Common myeloid progenitor, CD34-positive (primary cell): ENCODE data around the gene MS4A6E.

Experiments
- CTCF ChIA-PET: fragments of 350-600 bp; sonication (Branson Sonifier 250); formaldehyde crosslinking; loops from one replicate; lab custom pipeline; 2021; ENCODE audit warnings: antibody characterized with exemption; lab: Charles Lee
- POLR2A ChIA-PET: fragments of 350-600 bp; sonication (Branson Sonifier 250); formaldehyde crosslinking; loops from one replicate; lab custom pipeline; 2021; ENCODE audit warnings: antibody characterized with exemption; lab: Charles Lee
- DNase-seq, 3 donors: peaks; one replicate each; pipeline versions ENCODE4 v3.0.0 to v3.0.0-alpha.2; 2013
- H3K27ac ChIP-seq, 2 experiments: 1 replicate in 1 of 2; 2 replicates in 1 of 2; pipeline ENCODE4 v1.7.0; 2013; ENCODE audit warnings: inconsistent platforms in 2 of 2, low read length in 2 of 2, mild to moderate bottlenecking in 2 of 2, low read depth in 1 of 2, moderate library complexity in 1 of 2; ENCODE audit not compliant: severe bottlenecking in 2 of 2, insufficient read depth in 1 of 2, poor library complexity in 1 of 2
- H3K27me3 ChIP-seq, 5 experiments: replicated peaks in 2 of 5; 1 replicate in 3 of 5; 2 replicates in 2 of 5; pipeline versions ENCODE4 v1.6.1 to v1.7.0; 2013; ENCODE audit warnings: low read length in 4 of 5, mild to moderate bottlenecking in 2 of 5, moderate library complexity in 2 of 5, inconsistent platforms in 1 of 5; ENCODE audit not compliant: insufficient read depth in 5 of 5, control insufficient read depth in 4 of 5
- H3K36me3 ChIP-seq, 4 experiments: 1 replicate in 2 of 4; 2 replicates in 2 of 4; pipeline versions ENCODE4 v1.6.1 to v1.7.0; 2013; ENCODE audit warnings: low read length in 3 of 4, control low read depth in 1 of 4, mild to moderate bottlenecking in 1 of 4; ENCODE audit not compliant: control insufficient read depth in 4 of 4, insufficient read depth in 4 of 4
- H3K4me1 ChIP-seq, 4 experiments: 1 replicate in 3 of 4; 2 replicates in 1 of 4; pipeline versions ENCODE4 v1.6.1 to v1.7.1; 2013; ENCODE audit warnings: low read length in 3 of 4, mild to moderate bottlenecking in 3 of 4, control low read depth in 1 of 4, inconsistent platforms in 1 of 4, moderate library complexity in 1 of 4; ENCODE audit not compliant: control insufficient read depth in 4 of 4, insufficient read depth in 4 of 4; ENCODE audit errors: control extremely low read depth in 1 of 4
- H3K4me3 ChIP-seq, 7 experiments: 1 replicate in 4 of 7; 2 replicates in 3 of 7; pipeline versions ENCODE4 v1.5.1 to v1.7.0; 2013; ENCODE audit warnings: mild to moderate bottlenecking in 7 of 7, low read length in 6 of 7, moderate library complexity in 6 of 7, inconsistent platforms in 2 of 7, low read depth in 2 of 7, control low read depth in 1 of 7; ENCODE audit not compliant: insufficient read depth in 4 of 7, control insufficient read depth in 1 of 7; ENCODE audit errors: extremely low read depth in 1 of 7
- H3K9me3 ChIP-seq, 5 experiments: 1 replicate in 4 of 5; 2 replicates in 1 of 5; pipeline versions ENCODE4 v1.6.1 to v1.7.1; 2013; ENCODE audit warnings: low read length in 4 of 5, mild to moderate bottlenecking in 2 of 5, inconsistent platforms in 1 of 5, low read depth in 1 of 5, moderate library complexity in 1 of 5; ENCODE audit not compliant: control insufficient read depth in 4 of 5, insufficient read depth in 2 of 5; ENCODE audit errors: control extremely low read depth in 1 of 5
- WGBS: methylation state at CpG from one replicate; pipeline ENCODE4 v1.1.5; 2013; ENCODE audit not compliant: insufficient coverage; 5-methylcytosine and 5-hydroxymethylcytosine counted together

The MS4A6E gene

DNA sequence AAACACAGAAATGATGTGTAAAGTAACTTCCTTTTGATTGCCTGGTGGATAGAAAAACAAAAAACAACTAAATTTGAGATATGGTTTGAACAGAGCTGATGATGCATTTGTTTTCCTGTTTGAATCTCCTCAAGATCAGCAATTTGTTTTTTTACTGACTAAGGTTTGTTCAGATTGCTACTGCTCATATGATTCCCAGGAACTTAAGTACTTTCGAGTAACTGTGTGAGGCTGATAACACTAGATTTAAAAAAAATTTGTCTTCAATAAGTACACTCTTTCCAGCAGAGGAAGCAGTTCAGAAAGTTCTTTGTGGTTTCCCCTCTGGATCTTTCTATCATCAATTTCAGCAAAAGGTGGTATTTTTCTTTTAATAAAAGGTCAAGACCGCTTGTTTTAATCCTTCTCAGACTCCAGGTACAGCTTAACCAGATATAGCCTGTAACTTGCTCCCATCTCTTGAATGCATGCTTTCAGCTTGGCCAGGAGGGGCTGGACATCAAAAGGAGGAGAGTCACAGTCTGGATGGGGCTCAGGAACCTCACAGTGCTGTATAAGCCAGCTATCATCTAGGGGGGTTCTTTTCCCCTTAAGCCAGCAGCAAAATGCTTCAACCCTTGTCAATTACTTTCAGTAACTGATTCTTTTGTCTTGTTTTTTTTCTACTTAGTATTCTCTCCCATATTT, 12.3 kb upstream of the MS4A6E start:
- CTCF ChIA-PET = interaction anchor here (1.1 to 2.2 kb wide), 2 partner anchors 28 to 30 kb away, joined by 3 to 6 read pairs; no protein-coding TSS in a partner anchor
- Histone ChIP-seq H3K4me3 (no peak overlapping the region), H3K27me3 (no peaks in the 10 kb centered on the region), H3K9me3 (peaks cover 0 to 8% (median 0%) of the 10 kb centered on the region in 5 experiments), H3K4me1 (peaks cover 0 to 9% (median 3%) of the 10 kb centered on the region in 4 experiments), H3K27ac (no peak overlapping the region), H3K36me3 (no peaks in the 10 kb centered on the region)
- WGBS = no CpG with 5 or more reads among the region's 2 CpGs
- peak; percentile 6 to 52 (median 32) for DNase-seq
- POLR2A ChIA-PET = no interaction called here

DNA sequence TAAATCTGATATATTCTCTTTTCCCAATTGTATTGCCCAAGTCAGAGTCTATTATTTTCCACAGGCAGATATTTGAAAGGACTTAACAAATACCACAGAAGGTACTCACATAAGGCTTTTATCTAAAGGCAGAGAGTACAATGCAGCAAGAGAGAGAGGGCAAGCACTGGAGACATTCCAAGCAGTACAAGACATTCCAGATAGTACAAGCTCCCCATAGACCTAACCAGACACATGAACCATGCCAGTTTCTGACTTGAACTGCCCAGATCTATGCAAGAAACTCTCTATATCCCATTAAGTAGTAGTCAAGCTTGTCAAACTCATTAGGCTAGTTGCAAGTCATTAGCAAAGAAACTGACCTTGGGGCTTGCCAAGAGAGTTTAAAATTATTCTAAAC, 11.2 kb upstream of the MS4A6E start:
- no peak for DNase-seq
- peaks cover 0 to 13% (median 0%) of the 10 kb centered on the region in 5 experiments for H3K9me3 ChIP-seq
- no peak overlapping the region for H3K27ac ChIP-seq
- H3K4me3 ChIP-seq = no peak overlapping the region
- ChIA-PET POLR2A (no interaction called here), CTCF (interaction anchor here (0.9 to 1.8 kb wide), 4 partner anchors 18 to 48 kb away, joined by 3 to 7 read pairs (median 4); no protein-coding TSS in a partner anchor)
- H3K27me3 ChIP-seq = no peaks in the 10 kb centered on the region
- H3K4me1 ChIP-seq = peaks cover 0 to 9% (median 3%) of the 10 kb centered on the region in 4 experiments
- H3K36me3 ChIP-seq = no peaks in the 10 kb centered on the region

DNA sequence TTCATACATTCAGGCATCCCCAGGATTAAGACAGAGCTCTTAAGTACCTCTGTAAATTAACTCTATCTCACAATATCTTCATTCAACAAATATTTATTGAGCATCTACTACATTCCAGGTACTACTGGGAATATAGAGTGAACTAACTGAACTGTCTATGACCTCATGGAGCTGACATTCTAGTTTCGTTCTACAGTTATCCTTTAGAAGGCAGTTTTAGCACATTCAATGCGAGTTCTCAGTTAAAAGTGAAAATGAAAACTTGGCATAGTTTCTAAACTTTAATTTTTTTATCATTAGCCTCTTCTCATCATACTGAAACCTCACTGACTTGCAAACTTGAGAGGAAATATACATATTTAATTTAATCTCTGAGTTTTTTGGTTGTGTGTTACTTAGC, 10.7 kb upstream of the MS4A6E start:
- H3K27me3 ChIP-seq = no peaks in the 10 kb centered on the region
- no peak overlapping the region for H3K27ac ChIP-seq
- H3K36me3 ChIP-seq = no peaks in the 10 kb centered on the region
- H3K9me3 ChIP-seq = peaks cover 0 to 14% (median 0%) of the 10 kb centered on the region in 5 experiments
- no CpG with 5 or more reads among the region's 2 CpGs for WGBS
- peaks cover 0 to 9% (median 3%) of the 10 kb centered on the region in 4 experiments for H3K4me1 ChIP-seq
- ChIA-PET POLR2A (no interaction called here), CTCF (interaction anchor here (0.6 to 1.8 kb wide), 5 partner anchors 17 to 1748 kb away, joined by 3 to 7 read pairs (median 4); no protein-coding TSS in a partner anchor)
- no peak for DNase-seq
- H3K4me3 ChIP-seq = no peak overlapping the region

DNA sequence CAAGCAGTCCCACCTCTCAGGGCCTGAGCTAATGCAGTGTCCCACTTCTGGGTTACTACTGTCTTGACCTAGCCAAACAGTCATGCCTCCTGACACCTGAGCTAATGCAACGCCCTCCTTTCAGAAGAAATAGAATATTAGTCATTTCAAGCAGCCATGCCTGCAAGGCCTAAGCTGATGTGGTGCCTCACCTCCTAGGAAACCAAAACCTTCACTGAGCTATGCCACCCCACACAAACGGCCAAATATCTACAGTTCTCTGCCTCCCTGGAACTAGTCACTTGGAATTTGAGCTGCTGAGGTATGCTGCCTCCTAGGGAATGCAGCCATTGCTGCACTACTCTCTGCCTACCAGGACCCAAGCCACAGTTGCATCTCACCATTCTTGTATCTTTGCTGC, 8.3 kb upstream of the MS4A6E start:
- no peak overlapping the region for H3K27ac ChIP-seq
- peaks cover 0 to 17% (median 0%) of the 10 kb centered on the region in 5 experiments for H3K9me3 ChIP-seq
- no peak for DNase-seq
- H3K27me3 ChIP-seq = no peaks in the 10 kb centered on the region
- CTCF ChIA-PET = no interaction called here
- peaks cover 0 to 9% (median 3%) of the 10 kb centered on the region in 4 experiments for H3K4me1 ChIP-seq
- H3K36me3 ChIP-seq = no peaks in the 10 kb centered on the region
- WGBS = 94% methylated on average over 2 of the region's 2 CpGs
- POLR2A ChIA-PET = interaction anchor here (0.7 kb wide), 1 partner anchor 9 kb away, joined by 3 read pairs; no protein-coding TSS in a partner anchor
- H3K4me3 ChIP-seq = no peak overlapping the region

DNA sequence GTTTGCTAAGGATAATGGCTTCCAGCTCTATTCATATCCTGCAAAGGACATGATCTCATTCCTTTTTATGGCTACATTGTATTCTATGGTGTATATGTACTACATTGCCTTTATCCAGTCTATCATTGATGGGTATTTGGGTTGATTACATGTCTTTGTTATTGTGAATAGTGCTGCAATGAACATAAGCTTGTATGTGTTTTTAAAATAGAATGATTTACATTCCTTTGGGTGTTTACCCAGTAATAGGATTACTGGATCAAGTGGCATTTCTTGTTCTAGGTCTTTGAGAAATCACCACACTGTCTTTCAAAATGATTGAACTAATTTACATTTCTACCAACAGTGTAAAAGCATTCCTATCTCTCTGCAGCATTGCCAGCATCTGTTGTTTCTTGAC, 6.0 kb upstream of the MS4A6E start:
- Histone ChIP-seq H3K9me3 (peaks cover 0 to 20% (median 1%) of the 10 kb centered on the region in 5 experiments), H3K27me3 (no peaks in the 10 kb centered on the region), H3K36me3 (no peaks in the 10 kb centered on the region), H3K4me3 (no peak overlapping the region), H3K27ac (no peak overlapping the region), H3K4me1 (no peaks in the 10 kb centered on the region)
- no peak for DNase-seq
- ChIA-PET POLR2A (no interaction called here), CTCF (interaction anchor here (2.5 kb wide), 1 partner anchor 22 kb away, joined by 6 read pairs; no protein-coding TSS in a partner anchor)

DNA sequence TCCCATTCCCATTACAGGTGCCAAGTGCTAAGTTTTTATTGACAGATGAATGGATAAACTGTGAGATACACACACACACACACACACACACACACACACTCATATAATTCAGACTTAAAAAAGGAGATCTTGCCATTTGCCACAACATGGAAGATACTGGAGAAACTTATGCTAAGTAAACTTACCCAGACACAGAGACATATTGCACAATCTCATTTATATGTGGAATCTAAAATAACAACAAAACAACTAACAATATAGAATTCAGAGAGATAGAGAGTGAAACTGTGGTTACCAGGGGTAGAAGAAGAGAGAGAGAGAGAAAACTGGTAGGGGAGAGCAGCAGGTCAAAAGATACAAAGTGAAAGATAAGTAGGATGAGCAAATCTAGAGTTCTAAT, 1.4 kb downstream of the MS4A6E start:
- DNase-seq = no peak
- Histone ChIP-seq H3K36me3 (no peaks in the 10 kb centered on the region), H3K27me3 (no peaks in the 10 kb centered on the region), H3K9me3 (peaks cover 0 to 12% (median 2%) of the 10 kb centered on the region in 5 experiments), H3K27ac (no peak overlapping the region), H3K4me3 (no peak overlapping the region), H3K4me1 (peaks cover 0 to 9% (median 2%) of the 10 kb centered on the region in 4 experiments)
- ChIA-PET CTCF (interaction anchor here (1.2 kb wide), 1 partner anchor 15 kb away, joined by 3 read pairs; no protein-coding TSS in a partner anchor), POLR2A (interaction anchor here (0.6 kb wide), 1 partner anchor 9 kb away, joined by 3 read pairs; no protein-coding TSS in a partner anchor)

DNA sequence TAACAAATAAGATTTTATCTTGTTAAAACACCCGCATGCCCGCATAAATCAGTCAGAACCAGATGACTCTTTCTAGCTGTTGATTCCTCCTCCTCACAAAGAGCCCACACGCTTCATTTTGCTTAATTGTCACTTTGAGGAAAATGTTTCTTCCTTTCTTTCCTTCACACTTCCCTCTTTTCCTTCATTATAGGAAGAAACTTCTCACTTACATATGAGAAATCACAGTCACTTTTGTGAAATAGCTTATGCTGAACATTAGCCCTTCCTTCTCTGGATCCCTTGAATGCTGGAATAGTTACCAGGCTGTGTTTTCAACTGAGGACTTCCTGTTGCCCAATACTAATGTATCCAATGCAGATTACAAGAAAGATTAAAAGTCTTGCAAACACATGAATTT, 5.8 kb downstream of the MS4A6E start:
- ChIA-PET POLR2A (no interaction called here), CTCF (interaction anchor here (0.8 to 5.1 kb wide), 11 partner anchors 11 to 281 kb away, joined by 3 to 28 read pairs (median 6); no protein-coding TSS in a partner anchor)
- no peaks in the 10 kb centered on the region for H3K27me3 ChIP-seq
- 11% methylated on average over 1 of the region's 3 CpGs for WGBS
- no peaks in the 10 kb centered on the region for H3K9me3 ChIP-seq
- H3K27ac ChIP-seq = no peak overlapping the region
- no peak overlapping the region for H3K4me3 ChIP-seq
- H3K4me1 ChIP-seq = peaks cover 4 to 17% (median 7%) of the 10 kb centered on the region in 4 experiments
- no peaks in the 10 kb centered on the region for H3K36me3 ChIP-seq
- DNase-seq = peak in 1 of 3 donors; percentile 26
